GM18907 (cell line): Measurements from ENCODE around the gene P3H1.
"Not testable (repeated sequence)": the region's sequence is repeated elsewhere in the genome, so short reads cannot be mapped to it uniquely, and the experiment has no call there.

Experiments
- ATAC-seq: cut with Tn5 transposase; IDR thresholded peaks from one replicate; pipeline ENCODE4 v1.9.1; 2021; ENCODE audit warnings: mild to moderate bottlenecking, moderate library complexity; ENCODE audit not compliant: unreplicated experiment

The P3H1 gene

DNA sequence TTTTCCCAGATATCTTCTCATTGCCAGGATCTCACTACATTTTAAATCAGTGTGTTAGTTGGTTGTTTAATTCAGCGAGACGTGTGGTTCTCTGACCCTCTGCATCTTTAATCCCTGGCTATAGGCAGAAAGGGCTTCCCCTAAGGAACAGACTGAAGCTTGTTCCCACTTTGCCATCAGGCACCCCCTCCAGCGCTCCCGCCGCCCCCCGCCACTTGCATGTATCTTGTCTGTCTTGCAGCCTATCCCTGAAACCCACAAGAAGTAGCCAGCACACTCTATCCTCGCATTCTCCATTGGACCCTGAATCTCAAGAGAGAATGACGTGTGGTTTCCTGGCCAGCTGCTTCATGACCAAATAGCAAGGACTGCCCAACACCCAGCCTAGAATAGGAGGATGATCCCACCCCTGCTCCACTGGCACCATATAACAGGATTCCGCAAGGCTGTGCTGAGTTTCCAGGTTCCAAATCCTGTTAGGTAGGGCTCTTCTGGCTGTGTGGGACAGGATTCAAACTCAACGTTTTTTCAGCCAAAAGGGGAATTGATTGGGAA lies 34.6 kb downstream of the P3H1 start:
- ATAC-seq: no peak

DNA sequence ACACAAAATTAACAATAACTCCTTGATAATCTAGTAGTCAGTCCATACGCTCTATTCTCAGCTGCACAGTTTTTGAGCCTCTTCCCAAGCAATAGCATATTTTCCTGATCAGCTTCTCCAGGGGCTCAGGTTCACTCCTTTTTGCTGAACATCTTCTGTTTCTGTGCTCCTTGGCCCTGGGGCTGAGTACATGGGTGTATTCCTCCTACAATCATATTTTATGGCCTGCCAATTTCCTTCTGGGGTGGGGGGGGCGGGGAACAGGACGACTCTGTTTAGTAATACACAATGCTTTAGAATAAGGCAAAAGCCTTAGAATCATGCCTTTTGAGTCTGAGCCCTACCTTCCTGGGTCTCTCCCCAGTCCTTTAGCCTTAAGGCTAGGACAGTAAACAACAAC lies 35.2 kb downstream of the P3H1 start:
- no peak for ATAC-seq

- ATAC-seq: no peak
Measured at GRCh38 chr1:42730988-42731387, 35.8 kb downstream of the P3H1 start.

DNA sequence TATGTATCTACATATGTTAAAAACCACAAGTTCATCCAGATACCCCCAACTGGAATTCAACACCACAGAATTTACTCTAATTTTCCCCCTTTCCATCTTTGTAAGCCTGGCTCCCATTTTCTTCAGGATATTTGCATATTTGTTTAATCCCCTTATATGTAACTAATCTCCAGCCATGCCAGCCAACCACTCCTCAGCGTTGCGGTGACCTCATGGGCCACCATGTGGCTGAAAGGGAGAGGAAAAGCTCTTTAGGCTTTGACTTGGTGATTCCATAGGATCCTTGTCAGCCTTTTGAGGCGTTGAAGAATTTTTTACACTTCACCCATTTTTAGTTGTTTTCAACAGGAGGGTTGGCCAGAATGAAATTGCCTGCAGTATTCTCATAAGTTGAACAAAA lies 36.8 kb downstream of the P3H1 start:
- no peak for ATAC-seq

- ATAC-seq: not testable (repeated sequence)
Measured at GRCh38 chr1:42725820-42726219, 41.0 kb downstream of the P3H1 start.

DNA sequence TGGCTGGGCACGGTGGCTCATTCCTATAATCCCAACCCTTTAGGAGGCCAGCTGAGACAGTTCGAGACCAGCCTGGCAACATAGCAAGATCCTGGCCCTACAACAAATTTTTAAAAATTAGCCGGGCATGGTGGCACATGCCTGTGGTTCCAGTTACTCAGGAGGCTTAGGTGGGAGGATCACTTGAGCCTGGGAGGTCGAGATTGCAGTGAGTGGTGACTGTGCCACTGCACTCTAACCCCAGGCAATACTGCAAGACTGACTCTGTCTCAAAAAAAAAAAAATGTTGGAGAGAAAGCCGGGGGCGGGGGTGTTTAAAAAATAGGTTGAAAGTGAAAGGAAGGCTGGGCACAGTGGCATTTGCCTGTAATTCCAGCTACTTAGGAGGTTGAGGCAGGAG lies 43.3 kb downstream of the P3H1 start:
- no peak for ATAC-seq

- not testable (repeated sequence) for ATAC-seq
Measured at GRCh38 chr1:42722403-42722802, 44.4 kb downstream of the P3H1 start.

DNA sequence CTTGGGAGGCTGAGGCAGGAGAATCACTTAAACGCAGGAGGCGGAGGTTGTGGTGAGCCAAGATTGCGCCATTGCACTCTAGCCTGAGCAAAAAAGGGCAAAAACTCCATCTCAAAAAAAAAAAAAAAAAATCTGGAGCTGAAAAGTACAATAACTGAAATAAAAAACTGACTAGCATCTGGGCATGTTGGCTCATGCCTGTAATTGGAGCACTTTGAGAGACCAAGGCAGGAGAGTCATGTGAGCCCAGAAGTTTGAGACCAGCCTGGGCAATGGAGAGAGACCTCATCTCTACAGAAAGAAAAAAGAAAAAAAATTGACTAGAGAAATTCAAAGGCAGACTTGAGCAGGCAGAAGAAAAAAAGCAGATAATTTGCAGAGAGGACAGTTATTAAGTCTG lies 44.9 kb downstream of the P3H1 start:
- no peak for ATAC-seq

- no peak for ATAC-seq
Measured at GRCh38 chr1:42720868-42721267, 46.0 kb downstream of the P3H1 start.

- ATAC-seq: not testable (repeated sequence)
Measured at GRCh38 chr1:42714441-42714840, 52.4 kb downstream of the P3H1 start.

DNA sequence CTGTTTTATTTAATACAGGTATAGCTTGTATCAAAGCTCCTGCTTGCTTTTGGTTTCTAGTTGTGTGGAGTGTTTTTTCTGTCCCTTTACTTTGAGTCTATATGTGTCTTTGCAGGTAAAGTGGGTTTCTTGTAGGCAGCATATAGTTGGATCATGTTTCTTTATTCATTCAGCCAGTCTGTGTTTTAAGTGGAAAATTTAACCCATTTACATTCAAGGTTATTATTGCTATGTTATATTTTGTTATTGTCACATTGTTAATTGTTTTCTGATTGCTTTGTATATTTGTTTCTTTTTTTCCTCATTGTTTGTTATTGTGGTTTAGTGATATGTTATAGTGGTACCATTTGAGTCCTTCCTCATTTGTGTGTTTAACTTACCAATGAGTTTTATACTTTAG lies 53.5 kb downstream of the P3H1 start:
- no peak for ATAC-seq

- not testable (repeated sequence) for ATAC-seq
Measured at GRCh38 chr1:42712808-42713207, 54.0 kb downstream of the P3H1 start.

DNA sequence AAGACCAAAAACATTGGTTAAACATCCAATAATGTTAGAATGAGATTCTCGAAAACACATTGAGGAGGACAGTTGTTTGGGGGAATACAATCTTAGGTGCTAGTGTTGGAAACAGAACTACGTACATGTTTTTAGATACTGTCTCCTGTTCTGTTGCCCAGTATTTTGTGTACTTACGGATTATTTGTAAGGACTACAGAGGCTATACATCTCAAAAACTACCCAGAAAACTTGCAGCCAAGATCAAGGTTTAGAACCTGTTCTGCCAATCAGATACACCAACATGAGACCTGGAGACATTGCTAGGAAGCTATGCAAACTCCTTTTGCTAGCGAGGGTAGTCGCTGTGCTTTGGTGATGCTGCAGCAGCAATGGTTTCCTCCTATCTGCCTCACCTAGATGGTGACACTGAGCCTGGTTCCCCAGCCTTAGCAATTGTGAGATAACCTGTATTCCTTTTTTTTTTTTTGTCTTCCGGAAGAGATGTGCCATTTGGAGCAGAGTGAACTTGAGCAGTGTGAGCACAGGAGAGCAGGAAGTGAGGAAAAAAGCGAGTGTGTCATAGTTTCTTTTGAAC lies 62.9 kb downstream of the P3H1 start:
- no peak for ATAC-seq

DNA sequence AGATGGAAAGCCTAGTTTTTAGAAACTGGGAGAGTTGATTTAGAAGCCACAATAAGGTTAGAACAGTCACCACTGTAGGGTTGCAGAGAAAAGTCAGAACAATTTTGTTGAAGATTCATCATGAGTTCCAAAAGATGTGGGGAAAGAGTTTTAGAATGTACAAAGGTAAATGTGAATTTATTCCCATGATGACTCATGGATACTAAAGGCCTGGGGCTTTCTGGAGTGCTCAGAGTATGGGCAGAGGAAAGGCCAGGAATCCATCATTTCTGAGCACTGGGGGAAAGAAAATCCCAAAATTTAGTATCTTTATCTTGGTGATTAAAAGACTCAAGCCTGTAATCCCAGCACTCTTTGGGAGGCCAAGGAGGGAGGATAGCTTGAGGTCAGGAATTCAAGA lies 66.8 kb downstream of the P3H1 start:
- ATAC-seq: no peak

GRCh38 chr1:42698081-42698813 lies 68.6 kb downstream of the P3H1 start:
- no peak for ATAC-seq
